Smooth muscle cell of bladder (primary cell): ENCODE measurements around the gene MCAM. TPM values are rescaled to one million over a fixed set of nuclear protein-coding genes. Genes with fewer than 3 reads are reported as not detected.

Experiments used
- total RNA-seq: library from RNA; depleted of rRNA; stranded (reverse); fragments of >200 nt; gene quantifications from 2 replicates; pipeline ENCODE4 v1.2.3, GENCODE V29; 2014

Gene MCAM
- total RNA-seq = 11.2 and 15.5 TPM in 2 replicates

GRCh38 chr11:119316729-119317591, at the start of gene MCAM:
Gene MCAM (minus strand): TSS chr11:119317130. CDS start chr11:119317101, 29 bp downstream.

GRCh38 chr11:119346605-119347004, 29.7 kb upstream of the MCAM start, which contains the start of gene MFRP:
Gene MFRP (minus strand): TSS chr11:119346705. CDS start chr11:119346513, 192 bp downstream.

GRCh38 chr11:119340335-119341221, 23.6 kb upstream of the MCAM start, which contains the start of gene C1QTNF5:
Gene C1QTNF5 (minus strand): TSS chr11:119340883. CDS start chr11:119340397, 486 bp downstream.

GRCh38 chr11:119334174-119334930, 17.4 kb upstream of the MCAM start, which contains the start of gene RNF26:
Gene RNF26 (plus strand): TSS chr11:119334527. CDS start chr11:119335123, 596 bp downstream.

Other genes with a start within 250 kb of the MCAM start
- gene VPS11, start 249.3 kb downstream of the MCAM start, total RNA-seq = 30.7 and 31.9 TPM in 2 replicates
- gene HMBS, start 232.2 kb downstream of the MCAM start, total RNA-seq = 4.7 and 6.7 TPM in 2 replicates
- 9.5 and 14.4 TPM in 2 replicates for gene DPAGT1, start 215.3 kb downstream of the MCAM start, total RNA-seq
- gene C2CD2L, start 209.8 kb downstream of the MCAM start, total RNA-seq = 1.7 and 1.8 TPM in 2 replicates
- gene HINFP, start 195.6 kb downstream of the MCAM start, total RNA-seq = 12.7 and 14.3 TPM in 2 replicates
- 0.14 and 0.18 TPM in 2 replicates for gene ABCG4, start 168.1 kb downstream of the MCAM start, total RNA-seq
- gene NLRX1, start 148.4 kb downstream of the MCAM start, total RNA-seq = 14.4 and 17.7 TPM in 2 replicates
- 0.14 and 0.18 TPM in 2 replicates for gene NHERF4, start 131.7 kb downstream of the MCAM start, total RNA-seq
- gene CBL, start 110.8 kb downstream of the MCAM start, total RNA-seq = 4.7 TPM in 2 replicates
- 2.8 and 4.3 TPM in 2 replicates for gene RNF26, start 17.4 kb upstream of the MCAM start, total RNA-seq
- gene C1QTNF5, start 23.8 kb upstream of the MCAM start, total RNA-seq = 17.5 and 34.5 TPM in 2 replicates
- not detected in 2 replicates for gene MFRP, start 29.6 kb upstream of the MCAM start, total RNA-seq
- gene USP2, start 64.6 kb upstream of the MCAM start, total RNA-seq = 0.09 and 0.14 TPM in 2 replicates
- gene THY1, start 106.0 kb upstream of the MCAM start, total RNA-seq = 154 and 200 TPM in 2 replicates